Brain microvascular endothelial cell (primary cell): ENCODE measurements around the gene WDFY4.

Experiments used
- DNase-seq: peaks from one replicate; pipeline ENCODE4 v3.0.0-alpha.2; 2020
- H3K27ac ChIP-seq: fragments of 250-450 bp; sonication (Bioruptor Pico); 2 replicates; pipeline ENCODE4 v1.5.1; 2020; ENCODE audit warnings: mild to moderate bottlenecking, moderate library complexity
- H3K27me3 ChIP-seq: fragments of 250-450 bp; sonication (Bioruptor Pico); replicated peaks from 2 replicates; pipeline ENCODE4 v1.5.1; 2020; ENCODE audit warnings: mild to moderate bottlenecking
- H3K36me3 ChIP-seq: fragments of 250-450 bp; sonication (Bioruptor Pico); replicated peaks from 2 replicates; pipeline ENCODE4 v1.5.1; 2020; ENCODE audit warnings: mild to moderate bottlenecking
- H3K4me3 ChIP-seq: 2 replicates; pipeline ENCODE4 v1.5.1; 2011; ENCODE audit warnings: low read depth, mild to moderate bottlenecking, control low read depth, low read length, moderate library complexity
- in situ Hi-C: cut with HindIII; loops from 2 replicates; pipeline ENCODE4 v1.10.0; 2017; ENCODE audit warnings: low sequenced_read_pairs, low pct_ligation_motif_present
- TF ChIP-seq, protein P1 (sequence below): IDR thresholded peaks from 2 replicates; pipeline ENCODE4 v1.5.1; 2011; ENCODE audit warnings: low read depth, mild to moderate bottlenecking, moderate library complexity, low read length, control low read depth, inconsistent platforms; ENCODE audit errors: missing control alignments

WDFY4 gene

GRCh38 chr10:48983648-48984351, 299.1 kb downstream of the WDFY4 start:
- H3K36me3 ChIP-seq = no peaks in the 10 kb centered on the region
- TF ChIP-seq, protein P1, sequence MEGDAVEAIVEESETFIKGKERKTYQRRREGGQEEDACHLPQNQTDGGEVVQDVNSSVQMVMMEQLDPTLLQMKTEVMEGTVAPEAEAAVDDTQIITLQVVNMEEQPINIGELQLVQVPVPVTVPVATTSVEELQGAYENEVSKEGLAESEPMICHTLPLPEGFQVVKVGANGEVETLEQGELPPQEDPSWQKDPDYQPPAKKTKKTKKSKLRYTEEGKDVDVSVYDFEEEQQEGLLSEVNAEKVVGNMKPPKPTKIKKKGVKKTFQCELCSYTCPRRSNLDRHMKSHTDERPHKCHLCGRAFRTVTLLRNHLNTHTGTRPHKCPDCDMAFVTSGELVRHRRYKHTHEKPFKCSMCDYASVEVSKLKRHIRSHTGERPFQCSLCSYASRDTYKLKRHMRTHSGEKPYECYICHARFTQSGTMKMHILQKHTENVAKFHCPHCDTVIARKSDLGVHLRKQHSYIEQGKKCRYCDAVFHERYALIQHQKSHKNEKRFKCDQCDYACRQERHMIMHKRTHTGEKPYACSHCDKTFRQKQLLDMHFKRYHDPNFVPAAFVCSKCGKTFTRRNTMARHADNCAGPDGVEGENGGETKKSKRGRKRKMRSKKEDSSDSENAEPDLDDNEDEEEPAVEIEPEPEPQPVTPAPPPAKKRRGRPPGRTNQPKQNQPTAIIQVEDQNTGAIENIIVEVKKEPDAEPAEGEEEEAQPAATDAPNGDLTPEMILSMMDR = no peak

DNA sequence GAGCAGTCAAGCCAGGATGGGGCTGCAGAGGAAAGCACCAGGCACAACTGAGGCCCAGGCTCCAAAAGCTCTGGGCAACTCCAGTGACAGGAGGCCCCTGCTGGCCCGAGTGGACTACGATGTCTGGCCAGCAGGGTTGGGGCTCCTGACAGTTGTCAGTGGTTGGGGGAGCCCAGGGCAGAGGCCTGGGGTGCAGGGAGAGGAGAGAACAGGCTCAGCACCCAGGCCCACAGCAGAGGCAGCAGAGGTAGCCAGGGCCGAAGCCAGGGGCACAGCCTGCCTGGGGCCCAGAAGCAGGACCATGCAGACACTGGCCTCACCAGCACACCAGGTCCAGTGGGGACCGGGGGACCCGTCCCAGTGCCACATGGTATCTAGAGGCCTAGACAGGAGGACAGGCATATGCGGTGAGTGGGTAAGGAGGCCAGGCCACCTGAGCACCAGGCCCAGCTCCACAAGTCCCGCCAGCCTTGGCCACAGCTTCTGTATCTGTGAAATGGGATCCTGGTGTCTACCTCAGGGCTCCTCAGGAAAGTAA, 301.0 kb downstream of the WDFY4 start:
- in situ Hi-C loops = no loop called here
- no peak for DNase-seq
- Histone ChIP-seq H3K27me3 (no peaks in the 10 kb centered on the region), H3K4me3 (no peak overlapping the region), H3K36me3 (no peaks in the 10 kb centered on the region), H3K27ac (no peak overlapping the region)
- TF ChIP-seq, protein P1 = no peak

More at GRCh38 chr10:48983648-48984351, 299.1 kb downstream of the WDFY4 start:
- no peak for DNase-seq
- H3K27ac ChIP-seq = no peak overlapping the region
- no peaks in the 10 kb centered on the region for H3K27me3 ChIP-seq
- in situ Hi-C loops = no loop called here
- H3K4me3 ChIP-seq = no peak overlapping the region

DNA sequence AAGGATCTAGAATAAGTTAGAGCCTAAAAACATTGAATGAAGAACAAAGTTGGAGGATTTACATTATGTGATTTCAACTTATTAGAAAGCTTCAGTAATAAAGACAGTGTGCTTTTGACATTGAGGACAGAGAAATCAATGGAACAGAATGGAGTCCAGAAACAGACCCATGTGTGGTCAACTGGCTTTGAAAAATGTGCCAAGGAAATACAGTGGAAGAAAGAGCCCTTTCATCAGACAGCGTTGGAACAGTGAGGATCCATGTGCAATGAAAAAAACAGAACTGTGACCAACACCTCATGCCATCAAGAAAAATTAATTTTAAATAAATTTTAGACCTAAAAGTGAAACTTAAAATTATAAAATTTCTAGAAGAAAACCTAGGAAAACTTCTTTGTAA, 305.6 kb downstream of the WDFY4 start:
- Histone ChIP-seq H3K36me3 (no peaks in the 10 kb centered on the region), H3K27ac (no peak overlapping the region), H3K4me3 (no peak overlapping the region), H3K27me3 (no peaks in the 10 kb centered on the region)
- DNase-seq = no peak
- TF ChIP-seq, protein P1 = no peak
- in situ Hi-C loops = no loop called here

DNA sequence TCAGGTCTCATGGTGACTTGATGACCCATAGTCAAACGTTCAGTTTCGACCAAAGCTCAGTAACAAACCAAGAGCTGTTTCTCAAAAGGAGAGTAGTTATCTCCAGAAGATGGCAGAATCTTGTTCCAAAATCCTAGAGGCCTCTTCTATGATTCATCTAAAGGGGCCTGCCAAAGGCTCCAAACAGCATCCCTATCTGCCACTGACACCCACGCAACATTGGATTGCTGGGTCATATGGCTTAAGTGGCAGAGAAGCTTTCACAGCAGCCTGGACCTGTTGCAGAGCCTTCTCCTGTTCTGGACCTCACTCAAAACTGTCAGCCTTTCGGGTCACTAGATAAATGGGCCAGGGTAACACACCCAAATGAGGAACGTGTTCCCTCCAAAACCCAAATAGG, 309.0 kb downstream of the WDFY4 start:
- in situ Hi-C loops = no loop called here
- H3K36me3 ChIP-seq = no peaks in the 10 kb centered on the region
- TF ChIP-seq, protein P1 = no peak
- DNase-seq = no peak
- H3K27ac ChIP-seq = no peak overlapping the region
- no peak overlapping the region for H3K4me3 ChIP-seq
- no peaks in the 10 kb centered on the region for H3K27me3 ChIP-seq

DNA sequence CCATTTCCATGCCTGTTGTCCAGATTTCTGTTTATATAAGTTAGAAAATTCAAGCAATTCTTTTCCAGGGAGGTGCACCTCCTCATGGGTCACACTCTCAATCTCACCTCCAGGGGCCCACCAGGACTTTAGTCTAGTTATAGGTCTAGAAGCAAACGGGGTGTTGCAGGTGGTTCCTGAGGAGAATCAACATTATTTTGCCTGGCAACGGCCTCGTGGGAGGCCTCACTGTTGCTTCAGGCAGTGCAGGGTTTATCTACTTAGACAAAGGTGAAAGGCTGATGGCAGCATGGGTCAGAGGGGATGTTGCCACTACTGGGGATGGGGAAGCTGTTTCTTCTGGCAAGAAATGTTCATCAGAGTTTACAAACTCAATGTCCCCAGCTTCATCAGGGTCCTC, 311.7 kb downstream of the WDFY4 start:
- Histone ChIP-seq H3K36me3 (no peaks in the 10 kb centered on the region), H3K4me3 (no peak overlapping the region), H3K27ac (no peak overlapping the region), H3K27me3 (no peaks in the 10 kb centered on the region)
- TF ChIP-seq, protein P1 = no peak
- in situ Hi-C loops = no loop called here
- DNase-seq = no peak

- in situ Hi-C loops = no loop called here
- TF ChIP-seq, protein P1 = no peak
- H3K4me3 ChIP-seq = no peak overlapping the region
- no peak overlapping the region for H3K27ac ChIP-seq
- no peaks in the 10 kb centered on the region for H3K36me3 ChIP-seq
- no peak for DNase-seq
- H3K27me3 ChIP-seq = no peaks in the 10 kb centered on the region
These were observed 314.7 kb downstream of the WDFY4 start for GRCh38 chr10:48999346-48999745.
